ENCODE results near the gene PHACTR1. TPM values are rescaled to one million over a fixed set of nuclear protein-coding genes. Genes with fewer than 3 reads are reported as not detected.

PHACTR1 gene
- total RNA-seq, 1 experiment from 2014 or later, result 0.05 TPM

DNA sequence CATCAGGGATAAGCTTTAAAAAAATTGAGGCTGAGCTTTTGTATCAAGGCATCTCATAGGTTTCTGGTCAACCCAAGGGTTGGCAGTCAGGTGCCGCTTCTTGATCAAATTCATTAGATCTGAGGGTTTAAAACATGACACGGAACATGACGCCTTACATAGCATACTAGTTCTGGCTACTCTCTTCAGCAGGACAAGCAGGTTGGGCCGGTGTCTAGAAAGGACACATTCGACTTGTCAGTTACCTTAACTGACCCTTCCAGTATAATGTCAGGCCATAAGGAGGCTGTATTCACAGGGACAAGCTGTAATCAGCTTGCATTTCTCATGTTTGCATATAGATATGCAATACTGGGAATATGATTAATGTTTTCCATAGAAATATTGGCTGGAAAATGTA lies 65.6 kb downstream of the PHACTR1 start:
- intact Hi-C loops (cut with micrococcal nuclease; ENCODE audit: unreplicated experiment), result no loop called here
- ChIA-PET POLR2A (no interaction called here), CTCF (no interaction called here)
- TF ChIP-seq, protein P1, sequence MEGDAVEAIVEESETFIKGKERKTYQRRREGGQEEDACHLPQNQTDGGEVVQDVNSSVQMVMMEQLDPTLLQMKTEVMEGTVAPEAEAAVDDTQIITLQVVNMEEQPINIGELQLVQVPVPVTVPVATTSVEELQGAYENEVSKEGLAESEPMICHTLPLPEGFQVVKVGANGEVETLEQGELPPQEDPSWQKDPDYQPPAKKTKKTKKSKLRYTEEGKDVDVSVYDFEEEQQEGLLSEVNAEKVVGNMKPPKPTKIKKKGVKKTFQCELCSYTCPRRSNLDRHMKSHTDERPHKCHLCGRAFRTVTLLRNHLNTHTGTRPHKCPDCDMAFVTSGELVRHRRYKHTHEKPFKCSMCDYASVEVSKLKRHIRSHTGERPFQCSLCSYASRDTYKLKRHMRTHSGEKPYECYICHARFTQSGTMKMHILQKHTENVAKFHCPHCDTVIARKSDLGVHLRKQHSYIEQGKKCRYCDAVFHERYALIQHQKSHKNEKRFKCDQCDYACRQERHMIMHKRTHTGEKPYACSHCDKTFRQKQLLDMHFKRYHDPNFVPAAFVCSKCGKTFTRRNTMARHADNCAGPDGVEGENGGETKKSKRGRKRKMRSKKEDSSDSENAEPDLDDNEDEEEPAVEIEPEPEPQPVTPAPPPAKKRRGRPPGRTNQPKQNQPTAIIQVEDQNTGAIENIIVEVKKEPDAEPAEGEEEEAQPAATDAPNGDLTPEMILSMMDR (IDR thresholded peaks at IDR 0.05), result no peak
- no peak for TF ChIP-seq POLR2AphosphoS5 (IDR thresholded peaks at IDR 0.05; ENCODE audit: low read depth, low read length)
- TF ChIP-seq TCF7L2 (IDR thresholded peaks at IDR 0.05; ENCODE audit: low read depth, low read length), result no peak
- TF ChIP-seq, protein P2, sequence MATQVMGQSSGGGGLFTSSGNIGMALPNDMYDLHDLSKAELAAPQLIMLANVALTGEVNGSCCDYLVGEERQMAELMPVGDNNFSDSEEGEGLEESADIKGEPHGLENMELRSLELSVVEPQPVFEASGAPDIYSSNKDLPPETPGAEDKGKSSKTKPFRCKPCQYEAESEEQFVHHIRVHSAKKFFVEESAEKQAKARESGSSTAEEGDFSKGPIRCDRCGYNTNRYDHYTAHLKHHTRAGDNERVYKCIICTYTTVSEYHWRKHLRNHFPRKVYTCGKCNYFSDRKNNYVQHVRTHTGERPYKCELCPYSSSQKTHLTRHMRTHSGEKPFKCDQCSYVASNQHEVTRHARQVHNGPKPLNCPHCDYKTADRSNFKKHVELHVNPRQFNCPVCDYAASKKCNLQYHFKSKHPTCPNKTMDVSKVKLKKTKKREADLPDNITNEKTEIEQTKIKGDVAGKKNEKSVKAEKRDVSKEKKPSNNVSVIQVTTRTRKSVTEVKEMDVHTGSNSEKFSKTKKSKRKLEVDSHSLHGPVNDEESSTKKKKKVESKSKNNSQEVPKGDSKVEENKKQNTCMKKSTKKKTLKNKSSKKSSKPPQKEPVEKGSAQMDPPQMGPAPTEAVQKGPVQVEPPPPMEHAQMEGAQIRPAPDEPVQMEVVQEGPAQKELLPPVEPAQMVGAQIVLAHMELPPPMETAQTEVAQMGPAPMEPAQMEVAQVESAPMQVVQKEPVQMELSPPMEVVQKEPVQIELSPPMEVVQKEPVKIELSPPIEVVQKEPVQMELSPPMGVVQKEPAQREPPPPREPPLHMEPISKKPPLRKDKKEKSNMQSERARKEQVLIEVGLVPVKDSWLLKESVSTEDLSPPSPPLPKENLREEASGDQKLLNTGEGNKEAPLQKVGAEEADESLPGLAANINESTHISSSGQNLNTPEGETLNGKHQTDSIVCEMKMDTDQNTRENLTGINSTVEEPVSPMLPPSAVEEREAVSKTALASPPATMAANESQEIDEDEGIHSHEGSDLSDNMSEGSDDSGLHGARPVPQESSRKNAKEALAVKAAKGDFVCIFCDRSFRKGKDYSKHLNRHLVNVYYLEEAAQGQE (IDR thresholded peaks at IDR 0.05; ENCODE audit: insufficient read depth in 1 of 2, low read depth in 2 of 2, low read length in 1 of 2), result no peak
- TF ChIP-seq SIN3A (IDR thresholded peaks at IDR 0.05; ENCODE audit: borderline replicate concordance, insufficient read depth, low read depth, low read length), result no peak
- BruUV-seq (replicated peaks), result no TSS peak
- no peak overlapping the region for H3K27ac ChIP-seq (ENCODE audit: low read length)
- no peak overlapping the region for H3K4me3 ChIP-seq (ENCODE audit: low read depth in 2 of 2, low read length in 2 of 2)
- H3K36me3 ChIP-seq (ENCODE audit: control insufficient read depth, insufficient read depth, low read length), result no peaks in the 10 kb centered on the region
- in situ Hi-C loops (cut with HindIII; ENCODE audit: low pct_unique_long_range_greater_than_20kb, low sequenced_read_pairs), result no loop called here
- ATAC-seq (no peak), DNase-seq (ENCODE audit: low read depth, low spot score) (no peak)
- no peaks in the 10 kb centered on the region for H3K27me3 ChIP-seq (ENCODE audit: control insufficient read depth, insufficient read depth, low read length)
- no peaks in the 10 kb centered on the region for H3K4me1 ChIP-seq (ENCODE audit: control insufficient read depth, insufficient read depth, low read length)
- H3K9me3 ChIP-seq (ENCODE audit: control insufficient read depth, insufficient read depth, low read depth, low read length), result no peaks in the 10 kb centered on the region

DNA sequence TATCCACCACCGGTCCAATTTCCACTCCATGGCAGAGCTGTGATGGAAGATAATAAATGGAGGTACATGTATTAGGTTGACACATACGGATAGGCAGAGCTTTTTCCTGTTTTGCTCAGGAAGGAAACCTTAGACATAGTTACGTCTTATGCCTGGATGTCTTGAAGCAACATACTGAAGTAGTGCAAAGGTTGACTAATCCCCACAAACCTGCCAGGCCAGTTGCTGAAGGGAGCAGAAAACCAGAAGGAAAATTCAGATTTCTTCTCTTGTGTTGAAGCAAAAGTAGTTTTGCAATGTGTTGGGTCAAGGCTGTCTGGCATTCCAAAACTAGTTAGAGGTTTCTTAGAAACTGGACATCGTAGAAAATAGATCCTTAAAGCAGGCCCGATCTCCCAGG lies 68.7 kb downstream of the PHACTR1 start:
- H3K27me3 ChIP-seq (ENCODE audit: control insufficient read depth, insufficient read depth, low read length), result no peaks in the 10 kb centered on the region
- no peak overlapping the region for H3K27ac ChIP-seq (ENCODE audit: low read length)
- no peaks in the 10 kb centered on the region for H3K9me3 ChIP-seq (ENCODE audit: control insufficient read depth, insufficient read depth, low read depth, low read length)
- TF ChIP-seq TCF7L2 (IDR thresholded peaks at IDR 0.05; ENCODE audit: low read depth, low read length), result no peak
- TF ChIP-seq SIN3A (IDR thresholded peaks at IDR 0.05; ENCODE audit: borderline replicate concordance, insufficient read depth, low read depth, low read length), result no peak
- TF ChIP-seq, protein P2 (IDR thresholded peaks at IDR 0.05; ENCODE audit: insufficient read depth in 1 of 2, low read depth in 2 of 2, low read length in 1 of 2), result no peak
- TF ChIP-seq POLR2AphosphoS5 (IDR thresholded peaks at IDR 0.05; ENCODE audit: low read depth, low read length), result no peak
- TF ChIP-seq, protein P1 (IDR thresholded peaks at IDR 0.05), result no peak
- no peaks in the 10 kb centered on the region for H3K4me1 ChIP-seq (ENCODE audit: control insufficient read depth, insufficient read depth, low read length)
- ChIA-PET CTCF (no interaction called here), POLR2A (no interaction called here)
- in situ Hi-C loops (cut with HindIII; ENCODE audit: low pct_unique_long_range_greater_than_20kb, low sequenced_read_pairs), result no loop called here
- H3K4me3 ChIP-seq (ENCODE audit: low read depth in 2 of 2, low read length in 2 of 2), result no peak overlapping the region
- no TSS peak for BruUV-seq (replicated peaks)
- ATAC-seq, result no peak
- intact Hi-C loops (cut with micrococcal nuclease; ENCODE audit: unreplicated experiment), result no loop called here
- no peak for DNase-seq (ENCODE audit: low read depth, low spot score)
- no peaks in the 10 kb centered on the region for H3K36me3 ChIP-seq (ENCODE audit: control insufficient read depth, insufficient read depth, low read length)
